Measurements from ENCODE around the gene AFF2. TPM values are rescaled to one million over a fixed set of nuclear protein-coding genes. Genes with fewer than 3 reads are reported as not detected.

Gene AFF2
- total RNA-seq, 2 donors from 2014 or later: 0.77 to 1.0 TPM

DNA sequence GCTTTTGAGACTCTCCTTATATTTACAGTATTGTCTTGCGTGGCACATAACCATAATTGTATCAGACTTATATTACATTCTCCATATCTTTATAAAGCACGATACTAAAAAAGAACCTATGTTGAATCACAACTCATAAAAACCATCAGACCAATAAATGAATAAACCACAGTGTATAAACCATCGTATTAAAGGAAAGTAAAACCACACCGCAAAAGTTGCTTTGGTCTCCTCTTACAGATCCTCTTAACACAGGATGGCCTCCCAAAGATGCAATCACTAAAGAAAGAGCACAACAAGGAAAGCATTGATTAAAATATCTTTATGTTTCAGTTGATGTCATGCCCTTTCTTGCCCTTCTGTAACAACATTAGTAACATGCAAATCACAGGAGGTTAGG, 437.9 kb downstream of the AFF2 start:
- Mint-ChIP-seq H3K27ac (no peak overlapping the region), H3K36me3 (no peaks in the 10 kb centered on the region), H3K9me3 (no peaks in the 10 kb centered on the region)
- DNase-seq (ENCODE audit: low spot score in 2 of 2): no peak
- no peak for ATAC-seq

DNA sequence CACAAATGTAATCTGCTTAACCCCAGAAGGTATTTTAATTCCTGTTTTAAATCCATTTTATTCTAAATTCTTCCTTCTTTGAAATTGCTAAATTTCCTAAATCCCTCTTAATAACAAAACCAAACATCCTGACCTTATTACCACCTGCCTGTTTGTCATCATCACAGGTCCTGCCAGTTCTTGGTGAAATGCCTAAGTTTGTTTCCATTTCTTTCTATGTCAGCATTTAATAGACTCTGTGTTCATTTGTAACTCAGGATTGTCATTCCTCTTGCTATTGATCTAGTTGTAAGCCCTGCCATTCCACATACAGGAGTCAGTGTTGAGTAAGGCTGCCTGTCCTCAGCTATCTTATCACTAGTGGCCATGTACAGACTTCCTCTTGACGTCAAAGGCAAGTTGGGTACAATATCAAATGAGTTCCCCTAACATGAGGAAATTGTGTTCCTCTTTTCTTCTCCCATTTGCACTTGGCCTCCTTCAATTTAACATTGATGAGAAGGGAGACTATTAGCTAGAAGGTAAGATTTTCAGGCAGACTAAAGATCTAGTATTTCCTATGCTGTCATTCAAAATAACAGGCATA, 440.1 kb downstream of the AFF2 start:
- Mint-ChIP-seq H3K36me3 (no peaks in the 10 kb centered on the region), H3K9me3 (no peaks in the 10 kb centered on the region), H3K27ac (no peak overlapping the region)
- ATAC-seq (no peak), DNase-seq (ENCODE audit: low spot score in 2 of 2) (no peak)

DNA sequence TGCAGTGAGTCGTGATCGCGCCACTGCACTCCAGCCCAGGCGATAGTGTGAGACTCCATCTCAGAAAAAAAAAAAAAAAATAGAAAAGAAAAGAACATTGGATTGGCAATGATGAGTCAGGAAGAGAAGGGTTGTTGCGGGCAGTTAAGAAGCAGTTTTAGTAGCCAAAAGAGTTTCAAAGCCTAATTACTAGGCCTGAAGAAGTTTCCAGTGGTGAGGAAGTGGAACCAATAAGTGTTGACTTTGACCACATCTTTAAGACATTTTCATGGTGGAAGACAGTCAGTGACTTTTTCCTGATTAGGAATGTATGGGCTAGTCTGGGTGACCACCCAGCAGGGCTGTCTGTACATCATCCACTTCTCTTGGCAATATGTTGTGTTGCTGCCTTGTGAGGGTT, 442.3 kb downstream of the AFF2 start:
- no peak for ATAC-seq
- no peak for DNase-seq (ENCODE audit: low spot score in 2 of 2)
- no peaks in the 10 kb centered on the region for H3K9me3 Mint-ChIP-seq
- no peaks in the 10 kb centered on the region for H3K36me3 Mint-ChIP-seq
- no peak overlapping the region for H3K27ac Mint-ChIP-seq

DNA sequence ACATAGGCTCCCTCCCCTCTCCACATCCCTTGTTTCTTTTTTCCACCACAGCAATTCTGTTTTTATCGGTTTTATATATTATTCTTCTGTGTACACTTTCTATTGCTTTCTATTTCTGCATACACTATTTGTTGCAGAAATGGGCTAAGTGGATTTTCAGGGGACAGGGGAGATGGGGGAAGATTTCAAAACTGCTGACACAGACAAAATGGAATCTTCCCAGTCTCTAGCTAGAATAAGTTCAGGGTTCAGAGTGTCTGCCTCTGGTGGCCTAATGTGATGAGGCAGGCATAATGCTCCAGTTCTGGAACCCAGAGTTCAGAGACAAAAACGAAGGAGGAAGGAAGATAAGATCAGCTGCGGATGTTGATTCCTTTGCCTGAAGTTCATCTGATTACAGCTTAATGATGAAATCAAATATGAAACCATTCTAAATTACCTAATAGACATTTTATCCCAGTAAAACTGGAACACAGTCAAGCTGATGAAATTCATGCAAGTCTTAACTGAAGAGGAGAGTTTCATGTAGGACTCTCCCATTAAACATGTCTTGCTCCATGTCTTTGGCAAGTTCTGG, 447.1 kb downstream of the AFF2 start:
- ATAC-seq (no peak), DNase-seq (ENCODE audit: low spot score in 2 of 2) (no peak)
- Mint-ChIP-seq H3K36me3 (no peaks in the 10 kb centered on the region), H3K27ac (no peak overlapping the region), H3K9me3 (no peaks in the 10 kb centered on the region)

DNA sequence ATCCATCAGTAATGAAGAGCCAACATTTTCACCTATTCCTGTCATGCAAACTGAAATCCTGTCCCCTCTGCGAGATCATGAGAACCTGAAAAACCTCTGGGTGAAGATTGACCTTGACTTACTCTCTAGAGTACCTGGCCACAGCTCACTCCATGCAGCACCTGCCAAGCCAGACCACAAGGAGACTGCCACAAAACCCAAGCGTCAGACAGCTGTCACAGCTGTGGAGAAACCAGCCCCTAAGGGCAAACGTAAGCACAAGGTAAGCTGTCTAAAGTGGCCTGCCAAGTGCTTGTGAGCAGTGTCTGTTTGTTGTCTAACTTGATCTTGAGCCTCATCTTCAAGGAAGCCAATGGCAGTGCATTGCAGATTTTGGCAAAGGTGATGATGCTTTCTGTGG, 455.9 kb downstream of the AFF2 start:
- H3K36me3 Mint-ChIP-seq: no peaks in the 10 kb centered on the region
- no peak overlapping the region for H3K27ac Mint-ChIP-seq
- no peaks in the 10 kb centered on the region for H3K9me3 Mint-ChIP-seq
- no peak for DNase-seq (ENCODE audit: low spot score in 2 of 2)
- no peak for ATAC-seq

DNA sequence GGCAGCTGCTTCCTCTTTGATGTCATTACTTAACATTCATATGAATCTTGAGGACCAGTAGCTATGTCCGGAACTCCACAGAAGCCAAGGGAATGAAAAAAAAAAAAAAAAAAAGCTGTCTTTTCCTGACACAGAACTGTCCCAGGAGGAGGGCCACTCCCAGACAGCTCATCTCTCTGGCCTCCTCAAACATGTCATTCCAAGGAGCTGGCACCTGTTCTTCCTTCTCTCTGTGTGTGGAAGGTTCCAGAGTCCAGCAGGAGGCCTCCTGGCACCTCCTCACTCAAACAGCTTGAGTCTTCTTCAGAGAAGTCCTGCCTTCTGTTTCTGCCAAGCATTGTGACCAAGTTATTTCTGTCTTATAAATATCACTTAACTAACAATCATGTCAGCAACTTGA, 458.5 kb downstream of the AFF2 start:
- ATAC-seq: no peak
- no peaks in the 10 kb centered on the region for H3K9me3 Mint-ChIP-seq
- no peak overlapping the region for H3K27ac Mint-ChIP-seq
- no peaks in the 10 kb centered on the region for H3K36me3 Mint-ChIP-seq
- DNase-seq (ENCODE audit: low spot score in 2 of 2): no peak

DNA sequence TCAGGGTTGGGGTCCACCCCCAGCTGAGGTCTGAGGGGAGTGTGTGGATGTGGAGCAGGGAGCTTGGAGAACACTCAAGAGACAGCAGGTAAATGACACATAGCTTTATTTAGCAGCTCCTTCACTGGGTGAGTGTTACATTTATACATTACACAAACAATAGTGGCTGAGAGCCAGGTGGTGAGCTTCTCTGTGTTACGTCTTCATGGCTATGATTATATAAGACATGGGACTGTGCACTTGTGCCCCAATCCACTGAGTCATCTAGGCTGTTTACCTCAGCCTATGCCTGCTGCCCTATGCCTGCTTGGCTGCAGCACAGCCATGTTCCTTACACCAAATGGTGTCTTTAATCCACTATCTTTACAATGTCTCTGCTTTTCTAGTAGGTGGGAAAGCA, 459.6 kb downstream of the AFF2 start:
- ATAC-seq (no peak), DNase-seq (ENCODE audit: low spot score in 2 of 2) (no peak)
- no peaks in the 10 kb centered on the region for H3K36me3 Mint-ChIP-seq
- H3K9me3 Mint-ChIP-seq: no peaks in the 10 kb centered on the region
- H3K27ac Mint-ChIP-seq: no peak overlapping the region

DNA sequence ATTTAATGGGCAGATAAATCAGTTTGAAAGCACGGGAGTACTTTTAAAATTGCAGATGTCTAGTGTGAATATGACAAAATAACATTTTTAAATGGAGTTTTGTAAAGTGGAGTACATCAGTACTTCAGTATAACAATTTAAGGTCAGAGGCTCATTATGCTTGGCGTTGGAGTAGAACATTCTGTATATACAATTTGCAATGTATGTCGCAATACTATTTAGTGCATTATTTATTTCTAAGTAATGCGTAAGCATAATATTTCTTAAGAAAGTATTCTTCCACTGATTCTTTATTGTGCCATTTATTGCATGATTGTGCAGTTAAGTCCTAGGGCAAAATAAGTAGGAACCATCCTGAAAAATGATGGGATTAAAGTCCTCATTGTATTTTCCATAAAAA, 461.6 kb downstream of the AFF2 start:
- ATAC-seq: no peak
- no peaks in the 10 kb centered on the region for H3K36me3 Mint-ChIP-seq
- no peak for DNase-seq (ENCODE audit: low spot score in 2 of 2)
- no peaks in the 10 kb centered on the region for H3K9me3 Mint-ChIP-seq
- H3K27ac Mint-ChIP-seq: no peak overlapping the region

DNA sequence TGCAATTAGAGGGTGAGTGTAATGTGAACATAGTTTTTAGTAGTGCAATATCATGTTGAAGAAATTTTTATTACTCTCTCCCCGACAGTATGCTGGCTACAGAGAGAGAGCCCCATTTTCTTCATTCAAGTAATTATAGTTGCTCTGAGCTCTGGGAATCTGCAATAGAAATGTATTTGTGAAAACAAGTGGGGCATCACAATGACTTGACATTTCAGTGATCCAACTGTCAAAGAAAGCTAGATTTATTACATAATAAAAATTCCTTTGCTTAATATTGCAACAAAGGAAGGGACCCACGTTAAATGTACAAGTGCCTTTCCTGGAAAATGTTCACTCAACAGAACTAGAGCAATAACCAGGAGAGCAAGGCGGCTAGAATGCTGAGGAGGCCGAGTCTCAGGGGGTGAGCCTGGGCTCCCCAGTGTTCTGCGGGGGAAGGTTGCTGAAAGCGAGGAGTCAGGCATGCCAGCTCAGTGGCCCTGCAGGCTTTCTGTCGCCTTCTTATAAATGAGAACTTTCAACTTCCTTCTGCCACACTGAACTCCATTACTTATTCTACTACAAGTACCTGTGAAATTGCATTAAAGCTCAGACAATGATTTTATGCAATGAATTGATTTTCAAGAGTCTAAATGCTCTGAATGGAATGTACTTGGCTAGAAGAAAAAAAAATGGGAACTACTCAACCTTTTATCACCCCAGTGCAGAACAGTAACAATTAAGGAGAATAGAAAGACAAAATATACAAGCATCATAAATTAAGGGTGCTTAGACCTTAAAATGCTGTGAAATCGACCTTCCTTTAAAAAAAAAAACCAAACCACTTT, 476.4 kb downstream of the AFF2 start:
- Mint-ChIP-seq H3K27ac (no peak overlapping the region), H3K36me3 (no peaks in the 10 kb centered on the region), H3K9me3 (no peaks in the 10 kb centered on the region)
- ATAC-seq (no peak), DNase-seq (ENCODE audit: low spot score in 2 of 2) (no peak)

DNA sequence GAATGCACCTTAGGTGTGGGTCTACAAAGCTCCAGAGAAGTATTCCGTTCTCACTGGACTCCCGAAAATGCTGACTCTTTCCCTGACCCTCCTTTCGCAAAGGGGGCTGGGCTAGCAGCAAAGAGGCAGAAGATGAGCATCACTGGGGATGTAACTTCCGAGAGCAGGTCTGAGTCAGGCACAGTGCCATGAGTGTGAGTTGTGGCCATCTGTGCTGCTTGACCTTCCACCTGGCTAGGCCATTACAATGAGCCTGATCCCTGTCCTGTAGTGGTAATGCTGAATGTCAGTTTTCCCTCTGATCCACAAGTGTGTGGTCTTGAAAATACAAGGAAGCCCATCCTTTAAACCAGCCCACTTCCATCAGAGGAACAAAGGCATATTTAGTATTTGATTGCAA, 479.4 kb downstream of the AFF2 start:
- ATAC-seq: no peak
- no peak for DNase-seq (ENCODE audit: low spot score in 2 of 2)
- H3K27ac Mint-ChIP-seq: no peak overlapping the region
- no peaks in the 10 kb centered on the region for H3K9me3 Mint-ChIP-seq
- H3K36me3 Mint-ChIP-seq: no peaks in the 10 kb centered on the region

DNA sequence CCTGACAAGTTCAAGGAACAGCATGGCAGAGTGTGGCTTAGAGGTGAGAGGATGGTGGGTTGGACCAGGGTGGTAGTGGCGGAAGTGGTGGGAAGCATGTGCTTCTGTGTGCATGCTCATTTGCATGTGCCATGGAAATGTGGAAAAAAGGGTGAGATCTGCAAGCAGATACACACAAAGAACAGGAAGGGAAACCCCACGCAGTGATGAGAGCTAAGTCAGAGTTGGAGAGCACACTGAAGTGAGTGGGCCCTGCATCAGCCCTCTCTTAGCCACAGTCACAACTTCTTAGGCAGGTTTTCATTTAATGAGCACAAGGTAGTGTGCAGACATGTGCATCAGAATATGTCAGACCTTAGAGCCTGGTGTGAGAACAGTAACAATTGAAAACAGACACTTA, 483.8 kb downstream of the AFF2 start:
- DNase-seq (ENCODE audit: low spot score in 2 of 2) (no peak), ATAC-seq (no peak)
- no peaks in the 10 kb centered on the region for H3K9me3 Mint-ChIP-seq
- no peaks in the 10 kb centered on the region for H3K36me3 Mint-ChIP-seq
- H3K27ac Mint-ChIP-seq: no peak overlapping the region

DNA sequence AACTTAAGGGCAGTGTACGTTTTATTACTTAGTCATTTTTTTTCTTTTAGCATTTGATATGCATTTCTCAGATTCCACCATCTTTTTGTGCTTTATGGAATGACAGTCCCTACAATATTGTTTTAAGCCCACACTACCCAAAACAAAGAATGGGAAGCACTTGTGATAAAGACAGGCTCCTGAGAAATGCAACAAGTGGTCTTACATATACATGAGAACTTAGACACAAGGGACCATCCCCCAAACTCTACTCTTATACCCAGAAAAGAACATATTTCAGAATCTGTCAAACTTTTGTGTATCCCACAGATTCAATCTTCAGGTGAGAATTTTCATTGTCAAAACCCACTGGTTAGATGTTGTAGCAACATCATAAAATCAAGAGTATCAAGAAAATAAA, 491.1 kb downstream of the AFF2 start:
- ATAC-seq: no peak
- Mint-ChIP-seq H3K9me3 (no peaks in the 10 kb centered on the region), H3K36me3 (no peaks in the 10 kb centered on the region), H3K27ac (no peak overlapping the region)
- DNase-seq (ENCODE audit: low spot score in 2 of 2): no peak

DNA sequence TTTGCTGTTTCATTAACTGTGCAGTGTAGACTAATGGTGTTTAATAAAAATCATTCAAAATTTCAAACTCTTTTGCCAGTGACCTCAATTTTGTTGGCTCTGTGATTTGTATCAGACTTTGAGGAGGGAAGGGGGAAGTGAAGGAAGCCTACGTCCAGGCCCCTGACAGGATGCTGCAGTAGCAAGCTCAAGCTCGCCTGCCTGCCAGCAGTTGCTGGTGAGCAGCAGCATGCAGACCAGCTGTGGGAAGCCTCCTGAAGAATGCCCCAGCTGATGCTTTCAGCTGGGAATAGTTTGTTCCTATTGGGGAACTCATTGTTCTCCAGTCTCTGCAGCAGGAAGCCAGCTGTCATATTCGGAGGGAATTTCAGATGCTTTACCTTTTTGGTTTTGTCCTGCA, 495.2 kb downstream of the AFF2 start:
- no peak for DNase-seq (ENCODE audit: low spot score in 2 of 2)
- Mint-ChIP-seq H3K9me3 (no peaks in the 10 kb centered on the region), H3K36me3 (no peaks in the 10 kb centered on the region), H3K27ac (no peak overlapping the region)
- no peak for ATAC-seq

DNA sequence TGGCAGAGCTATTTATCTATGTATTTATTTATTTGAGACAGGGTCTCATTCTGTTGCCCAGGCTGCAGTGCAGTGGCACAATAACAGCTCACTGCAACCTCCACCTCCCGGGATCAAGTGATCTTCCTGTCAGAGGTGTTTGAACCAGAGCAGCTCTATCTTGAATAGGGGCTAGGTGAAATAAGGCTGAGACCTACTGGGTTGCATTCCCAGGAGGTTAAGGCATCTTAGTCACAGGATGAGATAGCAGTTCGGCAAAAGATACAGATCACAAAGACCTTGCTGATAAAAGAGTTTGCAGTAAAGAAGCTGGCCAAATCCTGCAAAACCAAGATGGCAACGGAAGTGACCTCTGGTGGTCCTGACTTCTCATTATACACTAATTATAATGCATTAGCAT, 501.9 kb downstream of the AFF2 start:
- no peak for DNase-seq (ENCODE audit: low spot score in 2 of 2)
- Mint-ChIP-seq H3K9me3 (no peaks in the 10 kb centered on the region), H3K27ac (no peak overlapping the region), H3K36me3 (no peaks in the 10 kb centered on the region)
- no peak for ATAC-seq

DNA sequence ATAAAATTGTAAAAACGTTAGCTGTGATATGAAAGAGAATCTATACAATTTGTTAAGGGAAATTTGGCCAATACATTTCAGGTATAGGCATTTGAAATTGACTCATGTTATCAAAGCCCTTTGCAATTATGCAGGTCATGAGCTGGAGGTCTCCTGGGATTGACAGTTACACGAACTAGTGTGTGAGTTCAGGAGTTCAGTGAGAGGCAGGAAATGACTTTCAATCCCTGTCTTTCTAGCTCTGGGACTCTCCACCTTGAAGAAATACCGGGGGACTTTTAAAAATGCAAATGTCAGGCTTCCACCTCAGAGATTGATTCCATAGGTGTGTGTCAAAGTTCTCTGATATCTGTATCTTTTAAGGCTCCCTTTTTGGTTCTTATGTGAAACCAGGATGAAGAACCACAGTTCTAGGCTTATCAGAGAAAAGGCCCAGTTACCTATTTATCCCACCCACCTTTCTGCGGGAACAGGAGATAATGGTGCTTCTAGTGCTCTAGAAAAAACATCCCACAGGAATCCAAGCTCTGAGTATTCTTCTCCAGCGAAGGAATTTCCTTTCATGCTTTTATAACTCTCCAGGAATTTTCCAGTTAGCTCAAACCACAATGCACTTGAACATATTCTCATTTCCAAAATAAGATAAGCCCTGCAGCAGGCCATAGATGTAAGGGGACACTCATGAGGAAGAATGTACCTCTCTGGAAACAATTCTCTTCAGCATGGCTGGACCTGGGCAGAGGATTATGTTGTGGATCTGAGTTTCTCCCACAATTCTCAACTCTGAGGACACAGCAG, 503.6 kb downstream of the AFF2 start:
- DNase-seq (ENCODE audit: low spot score in 2 of 2): no peak
- H3K27ac Mint-ChIP-seq: no peak overlapping the region
- H3K36me3 Mint-ChIP-seq: no peaks in the 10 kb centered on the region
- ATAC-seq: no peak
- no peaks in the 10 kb centered on the region for H3K9me3 Mint-ChIP-seq

DNA sequence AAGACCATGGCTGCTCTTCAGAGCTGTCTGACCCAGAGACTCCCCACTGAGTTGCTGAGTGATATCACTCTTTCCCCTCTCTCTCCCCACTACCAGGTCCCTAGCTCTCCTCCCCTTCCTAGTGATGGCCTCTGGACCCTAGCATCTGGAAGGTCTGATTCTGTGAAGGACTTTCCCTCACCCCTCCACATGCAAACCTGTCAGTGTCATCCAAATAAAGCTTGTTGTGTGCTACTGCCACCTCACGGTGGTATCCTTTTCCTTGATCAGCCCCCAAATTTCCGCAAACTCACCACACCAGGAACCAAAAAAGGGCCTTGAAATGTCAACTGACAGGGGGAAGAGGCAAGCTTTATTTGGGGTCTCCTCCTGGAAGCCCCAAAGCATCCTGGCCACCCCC, 504.5 kb downstream of the AFF2 start:
- Mint-ChIP-seq H3K36me3 (no peaks in the 10 kb centered on the region), H3K27ac (no peak overlapping the region), H3K9me3 (no peaks in the 10 kb centered on the region)
- DNase-seq (ENCODE audit: low spot score in 2 of 2): no peak
- no peak for ATAC-seq

DNA sequence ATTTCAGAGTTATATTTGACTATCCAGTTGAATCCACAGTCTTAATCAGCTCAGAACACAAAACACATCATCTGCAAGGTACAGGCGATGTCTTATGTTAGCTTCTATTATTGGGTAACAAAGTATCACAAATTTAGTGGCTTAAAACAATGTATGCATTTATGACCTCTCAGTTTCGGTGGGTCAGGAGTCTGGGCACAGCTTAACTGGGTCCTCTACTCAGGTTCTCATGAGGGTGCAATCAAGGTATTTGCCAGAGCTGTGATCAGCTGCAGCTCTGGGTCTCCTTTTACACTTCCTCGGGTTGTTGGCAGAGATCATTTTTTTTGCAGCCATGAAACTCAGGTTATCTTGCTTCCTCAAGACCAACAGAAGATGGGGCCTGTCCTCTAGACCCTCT, 505.8 kb downstream of the AFF2 start:
- ATAC-seq: no peak

More for the DNA sequence above, 505.8 kb downstream of the AFF2 start:
- H3K36me3 Mint-ChIP-seq: no peaks in the 10 kb centered on the region
- no peaks in the 10 kb centered on the region for H3K9me3 Mint-ChIP-seq
- no peak overlapping the region for H3K27ac Mint-ChIP-seq
- no peak for DNase-seq (ENCODE audit: low spot score in 2 of 2)
